NCI-H2081 treated with DMSO at 0.1 percent for 48 hours (cell line): Measurements from ENCODE around the gene KCNH1.
"Not testable (repeated sequence)": the region's sequence is repeated elsewhere in the genome, so short reads cannot be mapped to it uniquely, and the experiment has no call there.

Experiments used
- DNase-seq: peaks from one replicate; lab custom pipeline; 2025; lab: John Stamatoyannopoulos, UW

KCNH1 gene

DNA sequence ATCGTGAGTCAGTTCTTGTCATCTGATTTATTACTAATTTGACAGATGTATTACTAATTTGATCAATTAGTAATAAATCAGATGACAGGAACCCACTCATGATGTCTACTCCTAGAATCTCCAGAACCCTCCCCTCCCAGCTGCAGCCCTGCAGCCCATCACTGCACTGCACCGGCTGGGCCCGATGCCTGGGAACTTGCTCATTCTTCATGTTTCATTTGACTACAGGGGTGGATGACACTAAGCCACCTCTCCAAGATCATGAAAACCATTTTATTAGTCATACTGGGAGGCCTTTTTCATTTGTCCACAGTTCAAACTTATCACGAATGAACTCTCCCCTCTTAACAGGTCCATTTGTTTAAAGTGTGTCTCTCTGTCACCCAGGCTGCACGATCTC, 41.0 kb downstream of the KCNH1 start:
- no peak for DNase-seq

GRCh38 chr1:211091867-211092266, 42.1 kb downstream of the KCNH1 start:
- no peak for DNase-seq

DNA sequence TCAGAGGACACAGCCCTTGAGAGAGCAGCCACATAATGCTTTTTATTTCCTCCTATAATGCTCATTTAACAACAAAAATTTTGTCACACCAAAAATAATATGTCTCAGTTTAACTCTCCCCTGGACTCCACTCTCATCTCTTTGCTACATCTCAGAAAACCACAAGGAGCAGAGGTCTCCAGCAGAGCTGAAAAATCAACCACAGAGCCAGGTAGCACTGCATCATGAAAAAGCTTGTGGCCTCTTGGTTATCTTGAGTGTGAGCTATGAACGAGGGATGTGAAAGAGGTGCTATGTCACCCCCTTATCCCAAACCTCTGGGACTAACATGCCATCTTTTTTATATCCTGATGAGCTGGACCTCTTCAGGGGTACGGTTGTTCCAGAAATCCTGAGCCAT, 44.4 kb downstream of the KCNH1 start:
- DNase-seq = no peak

DNA sequence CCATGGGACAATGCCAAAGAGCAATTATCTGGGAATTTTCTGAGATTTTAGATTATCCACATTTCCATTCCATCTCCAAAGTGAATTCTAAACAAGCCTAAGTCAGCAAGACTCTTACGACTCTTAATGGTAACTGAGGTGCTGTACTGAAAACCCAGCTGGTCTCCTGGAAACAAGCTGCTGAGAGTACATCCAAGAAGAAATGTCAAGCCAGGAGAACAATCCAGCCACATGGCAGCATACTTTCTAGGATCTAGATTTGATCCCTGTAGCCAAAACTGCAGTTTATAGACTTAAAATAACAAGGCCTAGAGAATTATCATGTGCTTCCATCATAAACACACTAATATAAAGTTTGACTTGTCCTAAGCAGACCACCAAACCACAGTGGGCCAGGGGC, 45.8 kb downstream of the KCNH1 start:
- no peak for DNase-seq

DNA sequence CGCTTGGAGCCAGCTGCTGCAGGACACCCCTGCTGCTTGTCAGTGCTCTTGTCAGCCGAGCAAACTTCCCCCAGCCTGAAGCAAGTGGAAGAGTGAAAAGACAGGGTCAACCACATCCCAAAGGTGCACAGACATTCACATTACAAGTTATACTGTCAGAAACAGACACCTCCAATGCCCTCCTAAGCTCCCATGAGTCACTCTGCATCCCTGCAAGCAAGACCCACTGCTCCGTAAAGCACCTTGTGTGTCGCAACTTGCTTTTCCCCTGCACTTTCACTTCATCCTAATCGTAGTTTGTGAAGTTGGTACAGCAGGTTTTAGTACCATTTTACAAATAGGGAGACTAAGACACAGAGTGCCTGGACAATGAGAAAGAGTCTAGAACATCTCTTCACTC, 51.1 kb downstream of the KCNH1 start:
- no peak for DNase-seq

GRCh38 chr1:211081447-211081846, 52.5 kb downstream of the KCNH1 start:
- DNase-seq = not testable (repeated sequence)

- DNase-seq = no peak
Measured at GRCh38 chr1:211068976-211069375, 65.0 kb downstream of the KCNH1 start.

DNA sequence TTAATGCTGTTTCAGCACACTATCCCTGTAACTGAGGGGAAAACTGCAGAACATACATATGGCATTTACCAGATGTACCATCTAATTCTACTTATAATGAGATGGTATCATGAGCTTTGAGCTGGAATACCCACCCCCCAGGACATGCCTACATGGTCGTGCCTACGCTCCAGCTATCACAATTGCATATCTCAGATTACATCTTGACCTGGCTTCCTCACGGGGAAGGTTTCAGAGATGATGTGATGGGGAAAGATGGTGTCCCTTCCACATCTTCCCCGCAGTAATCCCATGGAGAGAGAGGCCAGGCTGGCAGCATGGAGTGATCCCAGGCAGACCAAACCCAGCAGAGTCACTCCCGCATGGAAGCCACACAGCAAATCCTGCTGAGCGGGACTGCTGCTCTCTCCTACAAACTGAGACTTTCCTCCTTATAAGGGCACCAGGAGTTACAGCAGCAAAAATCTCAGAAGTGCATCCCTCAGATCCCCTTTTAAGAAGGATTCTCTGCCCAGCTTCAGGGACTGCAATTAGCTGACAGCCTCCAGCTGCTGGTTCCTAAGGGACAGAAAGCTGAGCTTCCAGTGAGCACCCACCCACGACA, 67.1 kb downstream of the KCNH1 start:
- no peak for DNase-seq

DNA sequence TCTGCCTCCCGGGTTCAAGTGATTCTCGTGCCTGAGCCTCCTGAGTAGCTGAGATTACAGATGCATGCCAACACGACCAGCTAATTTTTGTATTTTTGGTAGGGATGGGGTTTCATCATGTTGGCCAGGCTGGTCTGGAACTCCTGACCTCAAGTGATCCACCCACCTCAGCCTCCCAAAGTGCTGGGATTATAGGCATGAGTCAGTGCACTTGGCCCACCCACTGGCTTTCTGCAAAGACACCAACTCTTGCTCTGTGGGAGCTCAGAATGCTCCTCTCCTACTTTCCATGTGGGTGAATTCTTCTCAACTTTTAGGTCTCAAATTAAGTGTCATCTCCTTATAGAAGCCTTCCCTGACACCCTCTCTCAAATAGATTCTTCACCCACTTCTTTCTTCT, 92.1 kb downstream of the KCNH1 start:
- not testable (repeated sequence) for DNase-seq

DNA sequence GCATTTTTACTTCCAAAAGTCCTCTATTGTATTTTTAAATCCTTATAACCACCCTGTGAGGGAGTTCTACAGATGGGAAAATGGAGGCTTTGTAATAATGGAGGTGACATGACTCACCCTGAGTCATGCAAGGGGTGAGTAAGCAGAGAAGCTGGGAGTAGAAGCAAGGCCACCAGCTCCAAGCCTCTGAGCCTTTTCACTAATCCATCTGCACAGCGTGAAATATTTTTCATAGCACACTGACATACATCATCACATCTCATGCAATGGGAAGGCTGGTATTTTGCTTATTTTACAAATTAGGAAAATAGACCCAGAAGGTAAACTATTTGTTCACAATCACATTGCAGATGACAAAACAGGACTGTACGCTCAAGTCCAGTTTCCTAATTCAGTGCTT, 96.9 kb downstream of the KCNH1 start:
- DNase-seq = no peak

- no peak for DNase-seq
Measured at GRCh38 chr1:211036381-211037060, 97.4 kb downstream of the KCNH1 start.

GRCh38 chr1:211035821-211036380, 98.0 kb downstream of the KCNH1 start:
- DNase-seq = no peak

- no peak for DNase-seq
Measured at GRCh38 chr1:211033921-211034525, 99.9 kb downstream of the KCNH1 start.

DNA sequence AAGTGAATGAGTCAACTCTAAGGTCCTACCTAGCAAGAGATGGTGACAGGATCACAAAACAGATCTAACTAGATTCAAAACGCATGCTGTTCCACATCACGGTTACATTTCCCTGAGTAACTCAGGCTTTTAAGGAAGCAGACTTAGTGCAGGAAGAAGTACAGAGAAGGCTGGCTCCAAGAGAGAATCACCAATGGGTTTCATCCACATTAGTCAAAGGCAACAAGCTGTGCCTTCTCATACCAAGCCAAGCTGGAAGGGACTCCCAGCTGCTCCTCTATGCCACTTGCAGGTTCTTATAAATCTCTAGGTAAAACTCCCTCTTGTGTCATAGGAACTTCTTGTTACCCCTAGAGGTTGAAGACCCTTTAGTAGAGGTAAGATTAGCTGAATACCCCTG, 109.0 kb downstream of the KCNH1 start:
- DNase-seq = no peak

DNA sequence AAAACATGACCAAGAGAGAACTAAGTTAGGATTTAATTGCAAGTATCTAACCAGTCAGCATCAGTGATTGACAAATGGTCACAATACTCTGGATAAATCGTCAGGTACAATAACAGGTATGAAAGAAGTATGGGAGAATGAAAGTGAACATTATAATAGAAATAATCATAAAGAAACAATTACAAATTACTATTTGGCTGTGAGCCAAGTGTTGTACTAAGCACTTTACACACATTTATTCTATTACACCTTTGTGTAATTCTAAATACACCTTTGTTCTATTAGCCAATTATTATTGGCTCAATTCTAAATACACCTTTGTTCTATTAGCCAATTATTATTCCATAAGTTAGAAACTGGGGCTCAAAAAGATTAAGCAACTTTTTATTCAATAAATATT, 114.7 kb downstream of the KCNH1 start:
- DNase-seq = no peak

DNA sequence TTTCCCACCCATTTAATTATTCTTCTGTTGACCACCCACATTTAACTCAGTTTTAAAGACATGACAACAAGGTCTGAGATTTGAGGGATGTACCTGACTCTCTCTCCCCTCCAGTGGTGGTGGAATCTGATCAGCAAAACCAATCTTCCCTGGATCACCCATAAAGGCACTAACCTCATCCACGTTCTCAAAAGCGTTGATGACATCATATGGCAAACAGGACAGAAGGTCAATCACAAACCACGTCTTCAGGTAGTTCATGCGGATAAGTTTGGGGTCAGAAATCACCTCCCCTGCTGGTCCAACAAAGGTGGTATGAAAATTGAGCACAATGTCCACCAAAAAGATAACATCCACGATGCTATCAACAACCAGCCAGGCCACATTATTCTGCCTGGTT, 115.3 kb downstream of the KCNH1 start:
- DNase-seq = no peak

- no peak for DNase-seq
Measured at GRCh38 chr1:211017075-211017718, 116.8 kb downstream of the KCNH1 start.

- DNase-seq = no peak
Measured at GRCh38 chr1:211014275-211014674, 119.7 kb downstream of the KCNH1 start.

DNA sequence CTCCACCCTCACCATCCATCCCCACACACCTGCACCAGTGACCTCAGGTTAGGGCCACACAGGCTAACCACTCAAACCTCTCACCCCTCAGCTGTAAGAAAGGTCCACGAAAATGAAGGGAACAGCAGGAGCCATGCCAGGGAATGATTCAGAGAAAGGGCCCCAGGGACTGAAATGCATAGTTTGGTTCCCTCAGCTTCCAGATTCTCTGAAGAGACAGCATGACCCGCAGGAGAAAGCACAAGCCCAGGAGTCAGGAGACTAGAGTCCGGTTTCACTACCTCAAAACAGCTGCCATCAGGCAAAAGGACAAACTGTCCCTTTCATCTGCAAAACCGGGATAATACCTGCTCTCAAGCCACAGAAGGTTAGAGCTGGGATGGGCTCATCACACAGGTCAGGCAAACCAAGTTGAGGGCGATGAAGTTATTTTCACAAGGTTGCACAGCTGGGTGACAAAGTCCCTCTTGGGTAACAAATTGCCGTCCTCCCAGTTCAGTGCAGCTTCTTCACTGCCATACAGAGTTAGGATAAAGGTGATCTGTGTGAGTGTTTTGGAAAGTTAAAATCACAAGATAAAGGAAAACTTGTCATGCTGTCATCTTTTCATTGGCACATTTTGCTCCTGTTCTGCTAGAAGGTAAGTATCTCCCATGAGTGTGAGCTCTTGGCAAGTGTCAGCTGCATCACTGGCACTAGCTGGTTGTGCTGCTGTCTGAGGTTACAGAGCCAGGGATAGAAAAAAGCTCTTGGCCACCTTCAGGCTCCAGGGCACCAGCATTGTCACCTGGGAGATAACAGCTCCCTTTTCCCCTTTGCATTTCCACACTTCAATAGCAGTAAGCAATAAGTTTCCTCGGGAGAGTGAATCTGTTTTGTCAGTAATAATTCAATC, 120.4 kb downstream of the KCNH1 start:
- no peak for DNase-seq

DNA sequence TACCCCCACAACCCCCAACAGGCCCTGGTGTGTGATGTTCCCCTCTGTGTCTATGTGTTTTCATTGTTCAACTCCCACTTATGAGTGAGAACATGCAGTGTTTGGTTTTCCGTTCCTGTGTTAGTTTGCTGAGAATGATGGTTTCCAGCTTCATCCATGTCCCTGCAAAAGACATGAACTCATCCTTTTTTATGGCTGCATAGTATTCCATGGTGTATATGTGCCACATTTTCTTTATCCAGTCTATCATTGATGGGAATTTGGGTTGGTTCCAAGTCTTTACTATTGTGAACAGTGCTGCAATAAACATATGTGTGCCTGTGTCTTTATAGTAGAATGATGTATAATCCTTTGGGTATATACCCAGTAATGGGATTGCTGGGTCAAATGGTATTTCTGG, 122.8 kb downstream of the KCNH1 start:
- DNase-seq = not testable (repeated sequence)

- DNase-seq = no peak
Measured at GRCh38 chr1:211009944-211010343, 124.0 kb downstream of the KCNH1 start.

DNA sequence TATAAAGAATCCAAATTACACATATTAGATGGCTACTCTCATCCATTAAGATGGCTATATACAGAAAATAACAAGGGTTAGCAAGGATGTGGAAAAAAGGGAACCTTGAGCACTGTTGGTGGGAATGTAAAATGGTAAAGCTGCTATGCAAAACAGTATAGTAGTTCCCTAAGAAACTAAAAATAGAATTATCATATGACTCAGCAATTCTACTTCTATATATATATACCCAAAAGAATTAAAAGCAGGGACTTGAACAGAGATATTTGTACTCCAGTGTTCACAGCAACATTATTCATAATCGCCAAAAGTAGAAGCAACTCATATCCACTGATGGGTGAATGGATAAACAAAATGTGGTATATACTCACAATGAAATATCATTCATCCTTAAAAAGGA, 126.1 kb downstream of the KCNH1 start:
- no peak for DNase-seq
